ENCODE data around the gene FOXO4. TPM values are rescaled to one million over a fixed set of nuclear protein-coding genes. Genes with fewer than 3 reads are reported as not detected.
"Not testable (repeated sequence)": the region's sequence is repeated elsewhere in the genome, so short reads cannot be mapped to it uniquely, and the experiment has no call there.

FOXO4 gene
- 5.9 and 9.7 TPM in 2 replicates for total RNA-seq

- peak; percentile 79 to 90 for DNase-seq (ENCODE audit: low read depth in 2 of 2)
Measured at GRCh38 chrX:71095555-71095980, at the start of gene FOXO4. Gene FOXO4, plus strand, starts transcription at chrX:71095851. Its CDS starts 678 bp downstream, at chrX:71096529.

GRCh38 chrX:71047891-71048290 is 47.8 kb upstream of the FOXO4 start:
- not testable (repeated sequence) for DNase-seq (ENCODE audit: low read depth in 2 of 2)

GRCh38 chrX:71052721-71053120 is 42.9 kb upstream of the FOXO4 start:
- no peak for DNase-seq (ENCODE audit: low read depth in 2 of 2)

GRCh38 chrX:71053217-71053621 is 42.4 kb upstream of the FOXO4 start:
- peak; percentile 58 to 78 for DNase-seq (ENCODE audit: low read depth in 2 of 2)

DNA sequence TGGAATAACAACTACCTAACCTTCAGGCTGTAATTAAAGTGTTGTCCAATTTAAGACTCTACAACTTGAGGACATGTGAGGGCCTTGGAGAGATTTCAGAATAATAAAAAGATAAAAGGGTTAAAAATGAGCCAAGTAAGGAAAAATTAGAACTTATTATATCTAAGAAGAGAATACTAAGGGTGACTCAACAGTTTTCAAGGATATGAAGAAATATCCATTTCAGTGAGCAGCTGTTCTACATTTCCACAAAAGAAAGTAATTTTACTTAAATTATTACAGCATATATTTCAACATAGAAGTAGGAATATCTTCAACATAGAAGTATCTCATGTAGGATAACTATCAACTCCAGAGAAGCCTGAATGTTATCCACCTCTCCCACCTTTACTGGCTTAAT is 38.8 kb upstream of the FOXO4 start:
- no peak for DNase-seq (ENCODE audit: low read depth in 2 of 2)

GRCh38 chrX:71057848-71058530 is 37.7 kb upstream of the FOXO4 start:
- DNase-seq (ENCODE audit: low read depth in 2 of 2), result no peak

DNA sequence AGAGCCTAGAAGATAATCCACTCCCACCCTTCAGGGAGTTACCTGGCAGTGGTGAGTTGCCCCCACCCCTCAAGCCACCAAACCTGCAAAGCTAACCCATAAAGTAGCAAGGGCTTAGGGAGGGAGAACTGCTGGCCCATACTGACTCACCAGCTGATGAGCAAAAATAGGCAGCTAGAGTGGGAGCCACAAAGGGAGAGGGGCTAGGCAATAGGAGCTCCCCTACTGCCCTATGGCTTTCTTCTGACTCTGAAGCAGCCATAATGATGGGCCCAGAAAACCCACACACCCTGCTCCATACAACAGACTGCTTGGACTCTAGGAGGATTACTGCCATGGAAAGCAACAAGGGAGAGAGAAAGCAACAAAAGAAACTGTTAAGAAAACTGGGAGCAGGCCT is 35.5 kb upstream of the FOXO4 start:
- no peak for DNase-seq (ENCODE audit: low read depth in 2 of 2)

DNA sequence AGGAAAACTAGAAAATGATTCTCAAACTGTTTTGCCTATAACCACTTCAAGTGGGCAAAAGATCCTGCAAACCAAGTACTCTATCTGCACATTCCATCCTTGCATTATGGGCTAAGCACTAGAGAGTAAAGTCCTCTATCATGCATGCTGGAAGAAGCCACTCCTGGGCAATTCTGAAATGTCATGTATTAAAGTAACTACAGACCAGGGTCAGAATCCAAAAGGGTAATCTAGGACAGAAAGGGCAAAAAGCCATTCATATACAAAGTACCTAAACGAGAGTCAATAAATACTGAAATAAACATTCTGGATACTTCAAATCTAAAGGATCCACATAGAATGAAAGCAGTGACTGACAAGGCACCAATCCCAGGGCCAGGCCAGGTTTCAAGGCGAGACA is 28.6 kb upstream of the FOXO4 start:
- DNase-seq (ENCODE audit: low read depth in 2 of 2), result no peak

DNA sequence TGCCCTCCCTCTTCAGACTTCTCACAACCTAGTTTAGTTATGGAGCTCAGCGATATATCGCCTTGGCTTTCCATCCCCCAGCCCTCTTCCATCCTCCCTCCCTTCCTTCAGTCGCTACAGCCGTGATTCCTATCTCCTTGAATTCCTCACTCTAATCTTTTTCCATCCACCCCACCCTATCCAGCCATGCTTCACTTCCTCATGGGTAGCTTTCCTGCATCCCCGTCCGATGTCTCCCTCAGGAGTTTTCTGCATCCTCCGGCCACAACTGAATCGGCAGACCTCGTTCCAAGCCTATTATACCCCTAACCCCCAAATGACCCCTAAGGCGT is 28.0 kb upstream of the FOXO4 start:
- no peak for DNase-seq (ENCODE audit: low read depth in 2 of 2)

DNA sequence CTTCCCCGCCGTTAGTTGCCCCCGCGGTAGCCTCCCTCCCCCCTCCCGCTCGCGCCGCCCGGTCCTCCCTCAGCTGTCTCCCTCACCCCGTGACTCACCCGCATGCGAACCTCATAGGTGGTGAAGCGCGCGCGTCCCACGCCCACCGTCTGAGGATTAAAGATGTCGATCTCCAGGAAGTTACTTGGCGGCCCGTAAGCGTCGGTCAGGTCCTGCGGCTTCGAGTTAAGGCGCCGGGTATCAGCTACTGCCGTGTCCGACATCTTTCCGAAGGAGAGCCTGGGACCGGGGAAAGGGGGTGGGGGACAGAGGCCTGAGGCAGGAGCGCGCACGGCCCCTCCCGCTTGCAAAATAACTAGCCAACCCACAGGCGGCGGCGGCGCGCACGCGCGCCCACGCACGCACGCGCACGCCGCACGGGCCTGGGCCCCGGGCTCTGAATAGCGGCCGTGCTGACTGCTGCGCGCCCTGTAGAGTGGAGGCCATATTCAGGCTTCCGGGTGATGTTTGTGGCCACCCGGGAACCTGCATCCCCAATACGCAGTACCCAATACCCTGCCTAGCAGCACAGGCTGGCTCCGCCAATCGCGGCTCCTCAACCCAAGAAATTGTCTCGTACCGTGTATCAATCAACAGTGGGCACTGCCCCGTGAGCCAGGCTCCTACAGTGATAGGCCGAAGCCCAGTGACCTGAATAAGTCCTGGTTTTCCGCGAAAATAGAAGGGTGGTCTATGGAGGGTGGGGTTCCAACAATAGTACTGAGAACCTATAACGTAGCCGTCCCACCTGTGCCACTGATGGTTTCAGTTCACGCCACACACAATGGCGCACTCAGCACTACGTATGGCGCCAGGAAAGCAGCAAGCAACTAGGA is 27.4 kb upstream of the FOXO4 start, which contains the start of gene SNX12:
TSS of gene SNX12 (minus strand) at position 291 of the 875 bp plus-strand sequence. CDS start at position 263, 28 bp downstream.
- DNase-seq (ENCODE audit: low read depth in 2 of 2), result peak; percentile 89 to 95

DNA sequence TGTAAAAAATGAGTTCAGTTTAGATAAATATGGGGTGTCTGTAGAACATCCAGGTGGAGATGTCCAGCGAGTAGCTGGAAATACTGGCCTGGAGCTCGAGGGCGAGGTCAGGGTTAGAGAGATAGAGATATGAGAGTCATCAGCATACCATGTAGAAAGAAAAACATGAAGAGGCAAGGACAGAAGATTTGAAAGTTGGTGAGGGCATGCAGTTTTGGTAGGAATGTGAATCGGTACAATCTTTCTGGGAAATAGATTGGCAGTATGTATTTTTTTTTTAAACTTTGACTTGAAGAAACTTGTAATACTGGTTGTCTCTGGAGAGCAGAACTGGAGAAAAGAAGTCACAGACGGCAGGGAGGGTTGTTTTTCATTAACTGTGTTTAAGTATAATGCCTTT is 25.1 kb upstream of the FOXO4 start:
- no peak for DNase-seq (ENCODE audit: low read depth in 2 of 2)

DNA sequence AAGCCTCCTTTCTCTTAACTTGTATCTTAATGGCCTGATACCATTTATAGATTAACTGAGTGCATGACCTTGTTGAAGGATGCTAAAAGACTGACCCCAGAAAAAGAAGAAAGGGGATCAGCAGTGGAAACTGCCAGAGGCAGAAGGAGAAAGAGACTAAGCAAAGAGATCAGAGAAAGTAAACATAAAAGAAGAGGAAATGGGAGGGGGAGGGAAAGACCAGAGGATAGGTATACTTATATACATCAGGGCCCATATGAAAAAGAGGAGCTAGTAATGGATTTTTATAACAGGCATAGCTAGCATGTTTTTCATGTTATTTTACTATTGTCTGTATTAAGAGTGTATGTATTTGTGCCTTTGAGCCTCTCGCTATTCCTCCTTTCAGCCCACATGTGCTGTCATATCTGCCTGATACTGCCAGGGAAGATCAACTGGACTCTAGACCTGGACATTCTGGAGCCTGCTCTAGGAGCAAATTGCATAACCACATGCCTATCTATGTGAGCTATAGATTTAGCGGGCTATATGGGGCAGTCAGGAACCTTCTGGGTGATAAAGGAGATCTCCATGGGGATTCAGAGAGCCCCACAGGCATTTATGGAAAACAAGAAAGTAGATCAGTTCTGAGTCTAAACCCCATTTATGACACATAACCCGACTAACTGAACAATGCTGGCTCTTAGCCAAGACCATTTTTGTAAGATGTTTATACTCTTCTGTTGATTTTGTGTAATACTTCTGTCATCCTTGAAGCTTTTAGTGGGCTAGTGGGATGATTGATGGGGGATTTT is 14.1 kb upstream of the FOXO4 start:
- DNase-seq (ENCODE audit: low read depth in 2 of 2), result peak in 1 of 2 donors; percentile 56

DNA sequence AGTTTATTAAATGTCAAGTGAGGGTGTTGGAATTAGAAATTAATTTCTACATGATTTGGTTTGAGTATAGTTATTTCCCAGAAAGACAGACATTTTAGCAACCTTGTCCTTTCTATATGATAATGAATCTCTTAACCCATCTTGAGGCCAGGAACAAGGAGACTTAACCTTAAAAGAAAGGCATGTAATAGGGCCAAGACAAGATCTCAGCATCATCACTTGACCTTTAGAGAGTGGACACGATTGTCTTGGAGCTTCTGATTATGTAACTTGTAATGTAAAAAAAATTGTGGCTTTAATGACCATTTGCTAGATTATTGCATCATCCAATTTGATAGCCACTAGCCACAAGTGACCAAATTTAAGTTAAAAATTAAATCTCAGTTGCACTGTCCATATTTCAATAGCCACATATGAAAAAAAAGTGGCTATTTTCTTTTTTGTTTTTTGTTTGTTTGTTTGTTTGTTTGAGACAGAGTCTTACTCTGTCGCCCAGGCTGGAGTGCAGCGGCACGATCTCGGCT is 13.5 kb upstream of the FOXO4 start:
- DNase-seq (ENCODE audit: low read depth in 2 of 2), result no peak

GRCh38 chrX:71082822-71083221 is 12.8 kb upstream of the FOXO4 start:
- DNase-seq (ENCODE audit: low read depth in 2 of 2), result no peak

GRCh38 chrX:71085900-71086299 is 9.8 kb upstream of the FOXO4 start:
- no peak for DNase-seq (ENCODE audit: low read depth in 2 of 2)

DNA sequence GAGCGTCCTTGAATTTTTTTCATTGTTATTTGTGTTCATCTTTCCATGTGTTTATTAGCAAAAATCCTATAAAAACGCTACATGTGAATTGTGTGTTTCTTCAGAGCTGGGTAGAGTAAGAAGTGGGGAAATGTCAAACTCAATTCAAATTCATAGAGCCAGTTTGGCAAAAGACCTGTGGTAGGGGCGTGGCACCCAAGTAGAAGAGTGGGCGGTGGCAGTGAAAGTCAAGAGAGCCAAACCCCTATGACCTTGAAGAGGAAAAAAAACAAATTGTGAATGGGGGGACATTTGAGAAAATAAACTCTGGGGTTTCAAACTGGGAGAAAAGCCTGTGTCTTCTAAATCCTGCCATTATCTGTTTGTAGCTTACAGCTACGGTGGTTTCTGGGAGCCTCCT is 4.4 kb upstream of the FOXO4 start:
- DNase-seq (ENCODE audit: low read depth in 2 of 2), result no peak

DNA sequence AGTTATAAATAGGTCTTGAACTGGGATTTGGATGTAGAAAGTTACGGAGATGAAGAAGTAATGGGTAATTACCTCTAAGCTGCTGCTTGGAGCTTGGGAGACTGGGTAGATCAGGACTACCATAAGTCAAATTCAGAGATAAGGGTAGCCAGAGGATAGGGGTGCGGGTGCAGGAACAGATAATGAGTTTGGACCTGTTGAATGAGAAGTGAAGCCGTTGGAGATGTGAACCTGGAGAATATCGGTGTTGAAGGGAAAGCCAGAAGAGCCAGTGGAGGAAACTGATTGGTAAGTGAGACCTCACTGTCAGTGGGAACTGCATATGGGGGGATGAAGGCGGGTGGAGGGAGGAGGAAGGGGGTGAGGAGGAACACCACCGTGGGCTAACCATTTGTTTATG is 618 bp upstream of the FOXO4 start:
- peak in 1 of 2 donors; percentile 1 for DNase-seq (ENCODE audit: low read depth in 2 of 2)

- no peak for DNase-seq (ENCODE audit: low read depth in 2 of 2)
Measured at GRCh38 chrX:71095981-71096759, 519 bp downstream of the FOXO4 start.

DNA sequence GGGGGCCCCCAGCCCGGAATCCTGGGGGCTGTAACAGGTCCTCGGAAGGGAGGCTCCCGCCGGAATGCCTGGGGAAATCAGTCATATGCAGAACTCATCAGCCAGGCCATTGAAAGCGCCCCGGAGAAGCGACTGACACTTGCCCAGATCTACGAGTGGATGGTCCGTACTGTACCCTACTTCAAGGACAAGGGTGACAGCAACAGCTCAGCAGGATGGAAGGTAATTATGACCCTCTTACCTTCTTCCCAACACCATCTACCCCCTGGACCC is 1.0 kb downstream of the FOXO4 start:
- no peak for DNase-seq (ENCODE audit: low read depth in 2 of 2)

- DNase-seq (ENCODE audit: low read depth in 2 of 2), result peak; percentile 29 to 64
Measured at GRCh38 chrX:71098302-71098701, 2.7 kb downstream of the FOXO4 start.

GRCh38 chrX:71098951-71099506 is 3.4 kb downstream of the FOXO4 start:
- no peak for DNase-seq (ENCODE audit: low read depth in 2 of 2)
